ENCODE results near the gene ANXA11. TPM values are rescaled to one million over a fixed set of nuclear protein-coding genes. Genes with fewer than 3 reads are reported as not detected.

Gene ANXA11
- total RNA-seq, 1 donor from 2014 or later, result 2.3 TPM

DNA sequence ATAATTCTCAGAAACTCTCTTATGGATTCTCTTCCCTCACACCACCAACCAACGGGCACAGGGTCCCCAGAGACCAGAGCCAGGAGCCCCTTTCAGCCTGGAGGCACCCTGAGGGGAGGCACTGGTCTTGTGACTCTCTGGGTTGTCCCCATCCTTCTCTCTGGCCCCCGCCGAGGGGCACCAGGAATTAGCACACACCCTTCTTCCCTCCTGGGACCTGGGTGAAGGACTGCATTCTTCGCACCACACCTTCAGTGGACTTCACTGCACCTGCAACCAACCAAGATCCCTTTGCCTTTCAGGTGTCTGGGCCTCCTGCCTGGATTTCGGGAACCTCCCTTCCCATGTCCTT is 50.7 kb downstream of the ANXA11 start:
- peaks cover 3% of the 10 kb centered on the region for H3K9me3 Mint-ChIP-seq (ENCODE audit: unreplicated experiment)
- no peak overlapping the region for H3K27ac Mint-ChIP-seq (ENCODE audit: unreplicated experiment)
- peaks cover 4% of the 10 kb centered on the region for H3K27me3 Mint-ChIP-seq (ENCODE audit: unreplicated experiment)
- no peak for DNase-seq
- H3K36me3 Mint-ChIP-seq (ENCODE audit: unreplicated experiment), result no peaks in the 10 kb centered on the region
- H3K4me1 Mint-ChIP-seq (ENCODE audit: low read depth, unreplicated experiment), result peaks cover 2% of the 10 kb centered on the region
- TF ChIP-seq, protein P1, sequence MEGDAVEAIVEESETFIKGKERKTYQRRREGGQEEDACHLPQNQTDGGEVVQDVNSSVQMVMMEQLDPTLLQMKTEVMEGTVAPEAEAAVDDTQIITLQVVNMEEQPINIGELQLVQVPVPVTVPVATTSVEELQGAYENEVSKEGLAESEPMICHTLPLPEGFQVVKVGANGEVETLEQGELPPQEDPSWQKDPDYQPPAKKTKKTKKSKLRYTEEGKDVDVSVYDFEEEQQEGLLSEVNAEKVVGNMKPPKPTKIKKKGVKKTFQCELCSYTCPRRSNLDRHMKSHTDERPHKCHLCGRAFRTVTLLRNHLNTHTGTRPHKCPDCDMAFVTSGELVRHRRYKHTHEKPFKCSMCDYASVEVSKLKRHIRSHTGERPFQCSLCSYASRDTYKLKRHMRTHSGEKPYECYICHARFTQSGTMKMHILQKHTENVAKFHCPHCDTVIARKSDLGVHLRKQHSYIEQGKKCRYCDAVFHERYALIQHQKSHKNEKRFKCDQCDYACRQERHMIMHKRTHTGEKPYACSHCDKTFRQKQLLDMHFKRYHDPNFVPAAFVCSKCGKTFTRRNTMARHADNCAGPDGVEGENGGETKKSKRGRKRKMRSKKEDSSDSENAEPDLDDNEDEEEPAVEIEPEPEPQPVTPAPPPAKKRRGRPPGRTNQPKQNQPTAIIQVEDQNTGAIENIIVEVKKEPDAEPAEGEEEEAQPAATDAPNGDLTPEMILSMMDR (IDR thresholded peaks at IDR 0.05; ENCODE audit: partially characterized antibody, unreplicated experiment), result no peak
- no peak overlapping the region for H3K4me3 Mint-ChIP-seq (ENCODE audit: unreplicated experiment)

DNA sequence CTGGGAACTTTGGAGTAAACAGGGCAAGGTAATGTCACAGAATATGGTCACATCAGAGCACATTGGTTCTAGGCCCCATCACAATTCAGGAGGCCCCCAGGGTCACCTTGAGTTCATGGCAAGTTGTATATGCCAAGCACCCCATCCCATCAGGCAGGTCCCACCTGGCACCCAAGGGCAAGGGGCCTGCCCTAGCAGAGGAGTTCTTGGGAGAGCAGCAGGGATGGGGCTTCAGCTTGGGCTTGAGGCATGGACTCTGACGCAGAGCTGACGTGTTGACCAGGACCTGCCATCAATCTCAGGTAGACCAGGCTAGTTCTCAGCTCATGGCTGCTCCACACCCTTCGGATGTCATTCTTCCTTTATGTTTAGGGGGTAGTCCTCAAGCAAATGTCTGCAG is 51.9 kb downstream of the ANXA11 start:
- no peak overlapping the region for H3K27ac Mint-ChIP-seq (ENCODE audit: unreplicated experiment)
- H3K9me3 Mint-ChIP-seq (ENCODE audit: unreplicated experiment), result peaks cover 3% of the 10 kb centered on the region
- no peaks in the 10 kb centered on the region for H3K36me3 Mint-ChIP-seq (ENCODE audit: unreplicated experiment)
- TF ChIP-seq, protein P1 (IDR thresholded peaks at IDR 0.05; ENCODE audit: partially characterized antibody, unreplicated experiment), result no peak
- peaks cover 4% of the 10 kb centered on the region for H3K27me3 Mint-ChIP-seq (ENCODE audit: unreplicated experiment)
- H3K4me1 Mint-ChIP-seq (ENCODE audit: low read depth, unreplicated experiment), result no peaks in the 10 kb centered on the region
- no peak overlapping the region for H3K4me3 Mint-ChIP-seq (ENCODE audit: unreplicated experiment)
- no peak for DNase-seq

DNA sequence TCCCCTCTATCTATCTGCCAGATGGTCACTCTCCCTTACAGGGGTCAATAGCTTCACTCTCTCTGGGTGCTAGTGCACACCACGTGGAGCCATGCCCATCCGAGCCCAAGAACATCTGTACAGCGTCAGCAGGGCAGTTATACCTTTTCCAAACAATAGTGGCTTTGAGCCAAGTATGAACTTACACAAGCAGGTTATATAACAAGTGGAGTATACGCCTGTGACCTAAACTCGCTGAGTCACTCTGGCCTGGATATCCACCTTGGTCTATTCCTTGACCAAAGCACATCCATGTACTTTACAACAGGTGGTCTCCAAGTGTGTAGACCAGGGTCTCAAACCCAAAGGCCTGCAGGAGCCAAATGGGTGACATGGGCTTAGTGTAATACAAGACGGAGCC is 52.5 kb downstream of the ANXA11 start:
- TF ChIP-seq, protein P1 (IDR thresholded peaks at IDR 0.05; ENCODE audit: partially characterized antibody, unreplicated experiment), result no peak
- Mint-ChIP-seq H3K27ac (ENCODE audit: unreplicated experiment) (no peak overlapping the region), H3K27me3 (ENCODE audit: unreplicated experiment) (peaks cover 4% of the 10 kb centered on the region), H3K36me3 (ENCODE audit: unreplicated experiment) (no peaks in the 10 kb centered on the region), H3K9me3 (ENCODE audit: unreplicated experiment) (peaks cover 1% of the 10 kb centered on the region), H3K4me1 (ENCODE audit: low read depth, unreplicated experiment) (no peaks in the 10 kb centered on the region), H3K4me3 (ENCODE audit: unreplicated experiment) (no peak overlapping the region)
- no peak for DNase-seq

DNA sequence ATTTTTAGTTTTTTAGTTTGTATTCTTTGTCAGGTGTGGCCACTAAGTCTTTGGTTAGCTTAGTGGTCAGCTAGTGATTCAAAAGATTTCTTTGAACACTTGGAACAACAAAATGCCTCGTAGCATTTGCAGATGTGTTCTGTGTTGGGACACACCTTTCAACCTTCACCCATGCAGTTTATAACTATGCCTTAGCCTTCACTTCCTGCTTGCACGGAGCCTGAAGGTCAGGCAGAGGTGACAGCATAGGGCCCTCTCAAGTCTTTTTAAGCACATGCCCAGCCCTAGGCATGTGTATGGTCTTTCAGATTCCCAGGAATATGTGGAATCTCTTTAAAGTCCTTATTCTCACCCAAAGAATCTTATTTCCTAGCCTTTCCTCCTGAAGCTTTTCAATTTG is 55.2 kb downstream of the ANXA11 start:
- H3K9me3 Mint-ChIP-seq (ENCODE audit: unreplicated experiment), result peaks cover 1% of the 10 kb centered on the region
- H3K4me3 Mint-ChIP-seq (ENCODE audit: unreplicated experiment), result no peak overlapping the region
- TF ChIP-seq, protein P1 (IDR thresholded peaks at IDR 0.05; ENCODE audit: partially characterized antibody, unreplicated experiment), result no peak
- no peak for DNase-seq
- no peaks in the 10 kb centered on the region for H3K4me1 Mint-ChIP-seq (ENCODE audit: low read depth, unreplicated experiment)
- no peaks in the 10 kb centered on the region for H3K36me3 Mint-ChIP-seq (ENCODE audit: unreplicated experiment)
- H3K27ac Mint-ChIP-seq (ENCODE audit: unreplicated experiment), result no peak overlapping the region
- peaks cover 4% of the 10 kb centered on the region for H3K27me3 Mint-ChIP-seq (ENCODE audit: unreplicated experiment)

DNA sequence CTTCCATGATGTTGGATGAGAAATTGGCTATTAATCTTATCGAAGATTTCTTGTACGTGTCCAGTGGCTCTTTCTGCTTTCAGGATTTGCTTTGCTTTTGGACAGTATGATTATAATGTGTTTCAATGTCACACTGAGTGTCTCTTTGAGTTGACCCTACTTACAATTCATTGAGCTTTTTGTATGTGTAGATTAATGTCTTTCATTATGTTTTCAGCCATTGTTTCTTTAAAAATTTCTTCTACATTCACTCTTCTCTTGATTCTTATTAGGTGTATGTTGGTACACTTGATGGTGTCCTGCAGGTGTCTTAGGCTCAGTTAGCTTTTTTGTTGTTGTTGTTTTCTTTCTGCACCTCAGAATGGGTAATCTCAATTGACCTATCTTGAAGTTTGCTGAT is 56.2 kb downstream of the ANXA11 start:
- no peaks in the 10 kb centered on the region for H3K36me3 Mint-ChIP-seq (ENCODE audit: unreplicated experiment)
- no peak overlapping the region for H3K27ac Mint-ChIP-seq (ENCODE audit: unreplicated experiment)
- no peak for DNase-seq
- no peak overlapping the region for H3K4me3 Mint-ChIP-seq (ENCODE audit: unreplicated experiment)
- peaks cover 4% of the 10 kb centered on the region for H3K27me3 Mint-ChIP-seq (ENCODE audit: unreplicated experiment)
- TF ChIP-seq, protein P1 (IDR thresholded peaks at IDR 0.05; ENCODE audit: partially characterized antibody, unreplicated experiment), result no peak
- no peaks in the 10 kb centered on the region for H3K4me1 Mint-ChIP-seq (ENCODE audit: low read depth, unreplicated experiment)
- H3K9me3 Mint-ChIP-seq (ENCODE audit: unreplicated experiment), result no peaks in the 10 kb centered on the region
